PC-9 (cell line): Measurements from ENCODE around the gene OR51D1.

Experiments used
- EZH2 ChIP-seq: fragments of 200-600 bp; sonication (generic); IDR thresholded peaks from 2 replicates; pipeline ENCODE4 v1.8.0; 2017; ENCODE audit warnings: antibody characterized with exemption, low read depth
- TF ChIP-seq, protein P1 (sequence below): fragments of 200-600 bp; sonication (generic); conservative IDR thresholded peaks from 2 replicates; pipeline ENCODE4 v1.6.1; 2017; ENCODE audit warnings: mixed run types, antibody characterized with exemption, mild to moderate bottlenecking, moderate library complexity

DNA sequence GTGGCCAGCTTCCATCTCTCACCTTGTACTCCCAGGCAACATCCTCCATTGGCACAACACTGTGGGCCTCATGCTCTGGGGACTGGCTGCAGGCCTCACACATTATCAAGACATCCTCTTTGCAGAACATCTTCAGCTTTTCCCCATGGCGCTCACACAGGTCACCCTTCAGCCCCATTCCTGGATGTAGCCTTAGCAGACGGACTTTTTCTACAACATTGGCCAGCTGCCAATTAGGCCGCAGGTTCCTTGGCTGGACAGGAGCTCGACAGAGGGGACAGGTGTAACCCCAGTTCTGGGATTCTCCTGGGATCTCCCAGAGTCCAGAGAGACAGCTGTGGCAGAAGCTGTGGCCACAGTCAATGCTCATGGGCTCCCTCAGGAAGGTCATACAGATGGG lies 32.2 kb upstream of the OR51D1 start:
- TF ChIP-seq, protein P1, sequence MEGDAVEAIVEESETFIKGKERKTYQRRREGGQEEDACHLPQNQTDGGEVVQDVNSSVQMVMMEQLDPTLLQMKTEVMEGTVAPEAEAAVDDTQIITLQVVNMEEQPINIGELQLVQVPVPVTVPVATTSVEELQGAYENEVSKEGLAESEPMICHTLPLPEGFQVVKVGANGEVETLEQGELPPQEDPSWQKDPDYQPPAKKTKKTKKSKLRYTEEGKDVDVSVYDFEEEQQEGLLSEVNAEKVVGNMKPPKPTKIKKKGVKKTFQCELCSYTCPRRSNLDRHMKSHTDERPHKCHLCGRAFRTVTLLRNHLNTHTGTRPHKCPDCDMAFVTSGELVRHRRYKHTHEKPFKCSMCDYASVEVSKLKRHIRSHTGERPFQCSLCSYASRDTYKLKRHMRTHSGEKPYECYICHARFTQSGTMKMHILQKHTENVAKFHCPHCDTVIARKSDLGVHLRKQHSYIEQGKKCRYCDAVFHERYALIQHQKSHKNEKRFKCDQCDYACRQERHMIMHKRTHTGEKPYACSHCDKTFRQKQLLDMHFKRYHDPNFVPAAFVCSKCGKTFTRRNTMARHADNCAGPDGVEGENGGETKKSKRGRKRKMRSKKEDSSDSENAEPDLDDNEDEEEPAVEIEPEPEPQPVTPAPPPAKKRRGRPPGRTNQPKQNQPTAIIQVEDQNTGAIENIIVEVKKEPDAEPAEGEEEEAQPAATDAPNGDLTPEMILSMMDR: no peak
- TF ChIP-seq EZH2: no peak
